ENCODE results near the gene SSX1. TPM values are rescaled to one million over a fixed set of nuclear protein-coding genes. Genes with fewer than 3 reads are reported as not detected.
"Not testable (repeated sequence)": the region's sequence is repeated elsewhere in the genome, so short reads cannot be mapped to it uniquely, and the experiment has no call there.

Gene SSX1, protein sequence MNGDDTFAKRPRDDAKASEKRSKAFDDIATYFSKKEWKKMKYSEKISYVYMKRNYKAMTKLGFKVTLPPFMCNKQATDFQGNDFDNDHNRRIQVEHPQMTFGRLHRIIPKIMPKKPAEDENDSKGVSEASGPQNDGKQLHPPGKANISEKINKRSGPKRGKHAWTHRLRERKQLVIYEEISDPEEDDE
- total RNA-seq (not detected), polyA plus RNA-seq (ENCODE audit: insufficient read depth in 1 of 8, insufficient read length in 8 of 8, low replicate concordance in 1 of 8) (under 1 TPM in 1 of 8 donors, not detected in 7; 0.10 TPM)
- long read RNA-seq, donor 1: 0 reads
- long read RNA-seq, donor 2: 0 reads
- long read RNA-seq, donor 3: 0 reads
- long read RNA-seq, donor 4: 0 reads
- long read RNA-seq, donor 5: 0 reads
- long read RNA-seq, donor 6: 0 reads
- long read RNA-seq, donor 7: 0 reads
- long read RNA-seq, donor 8: 0 reads
- long read RNA-seq, donor 9: 0 reads
- long read RNA-seq, donor 10: 0 reads
- long read RNA-seq, donor 11: 0 reads

DNA sequence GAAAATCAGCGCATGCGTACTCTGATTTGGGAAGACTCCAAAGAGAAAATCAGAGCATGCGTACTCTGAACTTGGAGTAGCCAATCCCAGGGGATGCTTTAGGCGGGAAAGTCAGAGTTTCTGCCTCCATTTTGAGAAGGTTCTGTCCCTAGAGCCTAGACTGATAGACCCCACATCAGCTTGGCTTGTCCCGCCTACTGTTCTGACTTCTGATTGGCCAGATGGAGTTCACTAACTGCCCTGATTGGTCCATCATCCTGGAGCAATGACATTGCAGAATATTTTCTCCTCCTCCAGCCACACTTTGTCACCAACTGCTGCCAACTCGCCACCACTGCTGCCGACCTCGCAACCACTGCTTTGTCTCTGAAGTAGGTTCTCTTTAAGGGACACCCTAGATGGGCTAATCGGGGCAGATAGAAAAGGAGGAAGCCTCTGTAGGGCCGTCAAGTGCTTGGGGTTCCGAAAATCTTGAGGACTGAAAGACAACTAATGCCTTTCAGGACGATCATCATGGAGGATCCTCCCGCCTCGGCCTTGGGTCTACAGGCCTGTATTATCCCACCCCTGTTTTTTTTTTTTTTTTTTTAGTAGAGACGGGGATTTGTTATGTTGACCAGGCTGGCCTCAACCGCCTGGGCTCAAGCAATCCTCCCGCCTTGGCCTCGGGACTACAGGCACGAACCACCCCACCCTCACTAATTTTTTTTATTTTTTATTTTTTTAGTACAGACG is at the start of gene SSX1:
SSX1 (plus strand) TSS at position 331 of the 735 bp plus-strand sequence. CDS start 1,850 bp downstream, outside the sequence.
- not testable (repeated sequence) for H3K36me3 ChIP-seq (ENCODE audit: control insufficient read depth, insufficient read depth, low read length); H3K4me1 ChIP-seq (ENCODE audit: control insufficient read depth, insufficient read depth, low read length); H3K27me3 ChIP-seq (ENCODE audit: control insufficient read depth, insufficient read depth, low read length); DNase-seq; H3K4me3 ChIP-seq (ENCODE audit: low read length); H3K9me3 ChIP-seq (replicated peaks; ENCODE audit: control insufficient read depth, low read depth, low read length); H3K27ac ChIP-seq (ENCODE audit: low read length)
- WGBS (ENCODE audit: insufficient coverage): 90% methylated on average over 5 of the region's 20 CpGs

DNA sequence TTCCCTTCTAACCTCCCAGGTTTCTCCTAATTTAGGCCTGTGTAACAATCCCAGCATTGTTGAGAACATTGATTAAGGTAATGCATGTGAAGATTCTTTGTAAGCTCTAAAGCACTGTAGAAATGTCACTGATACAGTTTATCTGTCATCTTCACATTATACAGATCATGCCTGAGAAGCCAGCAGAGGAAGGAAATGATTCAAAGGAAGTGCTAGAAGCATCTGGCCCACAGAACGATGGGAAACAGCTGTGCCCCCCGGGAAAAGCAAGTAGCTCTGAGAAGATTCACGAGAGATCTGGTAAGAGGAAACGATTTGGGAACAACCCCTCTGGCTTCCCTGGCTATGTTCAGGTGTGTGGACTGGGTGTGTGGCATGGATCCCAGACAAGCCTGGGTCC is 40.9 kb upstream of the SSX1 start:
- H3K4me1 ChIP-seq (ENCODE audit: control insufficient read depth, insufficient read depth, low read length); H3K27me3 ChIP-seq (ENCODE audit: control insufficient read depth, insufficient read depth, low read length); H3K36me3 ChIP-seq (ENCODE audit: control insufficient read depth, insufficient read depth, low read length); H3K4me3 ChIP-seq (ENCODE audit: low read length); DNase-seq; H3K27ac ChIP-seq (ENCODE audit: low read length); H3K9me3 ChIP-seq (replicated peaks; ENCODE audit: control insufficient read depth, low read depth, low read length): not testable (repeated sequence)
- WGBS (ENCODE audit: insufficient coverage): 40% methylated on average over 2 of the region's 4 CpGs

DNA sequence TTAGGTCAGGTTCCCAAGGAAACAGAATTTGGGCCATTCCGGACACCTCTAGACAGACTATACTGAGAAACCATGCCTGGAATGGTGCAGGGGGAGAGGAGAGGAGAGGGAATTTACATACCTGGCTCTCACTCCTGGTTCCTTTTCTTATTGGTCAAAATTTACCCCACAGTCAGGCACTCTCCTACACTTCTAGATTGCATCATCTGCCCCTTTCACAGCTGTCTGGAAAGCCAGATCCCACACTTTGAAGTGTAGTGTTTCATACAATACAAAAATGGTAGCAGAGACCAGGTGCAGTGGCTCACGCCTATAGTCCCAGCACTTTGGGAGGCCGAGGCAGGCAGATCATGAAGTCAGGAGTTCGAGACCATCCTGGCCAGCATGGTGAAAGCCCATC is 31.0 kb upstream of the SSX1 start:
- H3K27ac ChIP-seq (ENCODE audit: low read length); H3K4me1 ChIP-seq (ENCODE audit: control insufficient read depth, insufficient read depth, low read length); DNase-seq; H3K9me3 ChIP-seq (replicated peaks; ENCODE audit: control insufficient read depth, low read depth, low read length); H3K36me3 ChIP-seq (ENCODE audit: control insufficient read depth, insufficient read depth, low read length); H3K4me3 ChIP-seq (ENCODE audit: low read length); H3K27me3 ChIP-seq (ENCODE audit: control insufficient read depth, insufficient read depth, low read length): not testable (repeated sequence)
- 77% methylated on average over 3 of the region's 4 CpGs for WGBS (ENCODE audit: insufficient coverage)

DNA sequence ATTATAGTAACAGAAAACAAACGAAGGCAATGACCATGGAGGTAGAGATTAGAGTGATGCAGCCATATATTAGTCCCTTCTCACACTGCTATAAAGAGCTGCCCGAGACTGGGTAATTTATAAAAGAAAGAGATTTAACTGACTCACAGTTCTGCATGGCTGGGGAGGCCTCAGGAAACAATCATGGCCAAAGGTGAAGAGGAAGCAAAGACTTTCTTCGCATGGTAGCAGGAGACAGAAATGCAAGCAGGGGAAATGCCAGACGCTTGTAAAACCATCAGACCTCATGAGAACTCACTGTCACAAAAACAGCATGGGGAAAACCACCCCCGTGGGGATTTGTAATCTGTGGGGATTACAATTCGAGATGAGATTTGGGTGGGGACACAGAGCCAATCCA is 2.2 kb upstream of the SSX1 start:
- H3K9me3 ChIP-seq (replicated peaks; ENCODE audit: control insufficient read depth, low read depth, low read length); H3K36me3 ChIP-seq (ENCODE audit: control insufficient read depth, insufficient read depth, low read length); DNase-seq; H3K4me1 ChIP-seq (ENCODE audit: control insufficient read depth, insufficient read depth, low read length); H3K4me3 ChIP-seq (ENCODE audit: low read length); H3K27ac ChIP-seq (ENCODE audit: low read length); H3K27me3 ChIP-seq (ENCODE audit: control insufficient read depth, insufficient read depth, low read length): not testable (repeated sequence)
- WGBS (ENCODE audit: insufficient coverage): no CpG with 5 or more reads among the region's 6 CpGs

DNA sequence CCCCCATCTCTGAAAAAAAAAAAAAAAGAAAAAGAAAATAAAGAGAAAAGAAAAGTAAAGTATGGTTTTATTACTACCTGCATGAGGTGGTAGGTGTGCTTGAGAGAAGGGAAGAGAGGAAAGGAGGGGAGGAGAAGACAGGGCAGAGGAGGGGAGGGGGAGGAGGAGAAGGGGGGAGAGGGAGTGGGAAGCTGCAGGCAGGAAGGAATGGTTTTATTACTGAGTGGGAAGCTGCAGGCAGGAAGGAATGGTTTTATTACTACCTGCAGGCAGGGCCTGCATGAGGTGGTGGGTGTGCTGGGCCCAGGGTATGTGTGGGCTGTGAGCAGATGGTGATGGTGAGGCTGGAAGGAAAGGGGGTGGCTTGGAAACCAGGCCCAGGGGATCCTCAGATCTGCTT is 19.2 kb downstream of the SSX1 start:
- DNase-seq; H3K4me3 ChIP-seq (ENCODE audit: low read length); H3K27ac ChIP-seq (ENCODE audit: low read length); H3K27me3 ChIP-seq (ENCODE audit: control insufficient read depth, insufficient read depth, low read length); H3K9me3 ChIP-seq (replicated peaks; ENCODE audit: control insufficient read depth, low read depth, low read length); H3K4me1 ChIP-seq (ENCODE audit: control insufficient read depth, insufficient read depth, low read length); H3K36me3 ChIP-seq (ENCODE audit: control insufficient read depth, insufficient read depth, low read length): not testable (repeated sequence)

DNA sequence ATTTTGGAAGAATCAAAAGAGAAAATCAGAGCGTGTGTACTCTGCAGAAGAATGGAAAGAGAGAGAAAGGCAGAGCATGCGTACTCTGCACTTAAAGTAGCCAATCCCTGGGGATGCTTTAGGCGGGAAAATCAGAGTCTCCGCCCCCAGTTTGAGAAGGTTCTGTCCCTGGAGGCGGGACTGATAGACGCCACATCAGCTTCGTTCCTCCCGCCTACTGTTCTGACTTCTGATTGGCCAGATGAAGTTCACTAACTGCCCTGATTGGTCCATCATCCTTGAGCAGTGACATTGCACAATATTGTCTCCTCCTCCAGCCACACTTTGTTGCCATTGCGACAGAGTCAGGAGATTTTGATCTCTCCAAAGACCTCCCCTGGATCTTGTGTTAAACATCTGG is 23.8 kb downstream of the SSX1 start:
- H3K4me1 ChIP-seq (ENCODE audit: control insufficient read depth, insufficient read depth, low read length): no peaks in the 10 kb centered on the region
- H3K27me3 ChIP-seq (ENCODE audit: control insufficient read depth, insufficient read depth, low read length): no peaks in the 10 kb centered on the region
- no peaks in the 10 kb centered on the region for H3K9me3 ChIP-seq (replicated peaks; ENCODE audit: control insufficient read depth, low read depth, low read length)
- peak; percentile 92 for DNase-seq
- no peaks in the 10 kb centered on the region for H3K36me3 ChIP-seq (ENCODE audit: control insufficient read depth, insufficient read depth, low read length)
- no peak overlapping the region for H3K27ac ChIP-seq (ENCODE audit: low read length)
- no peak overlapping the region for H3K4me3 ChIP-seq (ENCODE audit: low read length)
- 59% methylated on average over 6 of the region's 9 CpGs for WGBS (ENCODE audit: insufficient coverage)

DNA sequence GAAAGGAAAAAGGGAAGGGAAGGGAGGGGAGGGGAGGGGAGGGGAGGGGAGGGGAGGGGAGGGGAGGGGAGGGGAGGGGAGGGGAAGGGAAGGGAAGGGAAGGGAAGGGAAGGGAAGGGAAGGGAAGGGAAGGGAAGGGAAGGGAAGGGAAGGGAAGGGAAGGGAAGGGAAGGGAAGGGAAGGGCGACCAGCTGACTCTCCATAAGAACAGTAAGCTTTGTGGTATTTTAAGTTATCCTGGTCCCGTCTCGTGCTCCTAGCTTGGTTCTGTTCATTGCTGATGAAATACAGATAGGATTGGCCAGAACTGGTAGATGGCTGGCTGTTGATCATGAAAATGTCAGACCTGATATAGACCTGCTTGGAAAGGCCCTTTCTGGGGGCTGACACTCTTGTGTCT is 25.5 kb downstream of the SSX1 start:
- DNase-seq; H3K9me3 ChIP-seq (replicated peaks; ENCODE audit: control insufficient read depth, low read depth, low read length); H3K27ac ChIP-seq (ENCODE audit: low read length); H3K4me1 ChIP-seq (ENCODE audit: control insufficient read depth, insufficient read depth, low read length); H3K4me3 ChIP-seq (ENCODE audit: low read length); H3K27me3 ChIP-seq (ENCODE audit: control insufficient read depth, insufficient read depth, low read length); H3K36me3 ChIP-seq (ENCODE audit: control insufficient read depth, insufficient read depth, low read length): not testable (repeated sequence)
- WGBS (ENCODE audit: insufficient coverage): 100% methylated on average over 1 of the region's 3 CpGs

DNA sequence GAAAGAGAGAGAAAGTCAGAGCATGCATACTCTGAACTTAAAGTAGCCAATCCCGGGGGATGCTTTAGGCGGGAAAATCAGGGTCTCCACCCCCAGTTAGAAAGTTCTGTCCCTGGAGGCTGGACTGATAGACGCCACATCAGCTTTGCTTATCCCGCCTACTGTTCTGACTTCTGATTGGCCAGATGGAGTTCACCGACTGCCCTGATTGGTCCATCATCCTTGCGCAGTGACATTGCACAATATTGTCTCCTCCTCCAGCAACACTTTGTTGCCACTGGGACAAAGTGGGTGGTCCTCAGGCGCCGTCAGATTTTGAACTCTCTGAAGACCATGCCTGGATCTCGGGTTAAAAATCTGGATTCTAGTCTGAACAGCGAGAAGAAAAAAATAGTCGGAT is 51.0 kb downstream of the SSX1 start:
- H3K4me1 ChIP-seq (ENCODE audit: control insufficient read depth, insufficient read depth, low read length): no peaks in the 10 kb centered on the region
- 88% methylated on average over 9 of the region's 11 CpGs for WGBS (ENCODE audit: insufficient coverage)
- no peaks in the 10 kb centered on the region for H3K9me3 ChIP-seq (replicated peaks; ENCODE audit: control insufficient read depth, low read depth, low read length)
- H3K27ac ChIP-seq (ENCODE audit: low read length): no peak overlapping the region
- no peaks in the 10 kb centered on the region for H3K27me3 ChIP-seq (ENCODE audit: control insufficient read depth, insufficient read depth, low read length)
- H3K36me3 ChIP-seq (ENCODE audit: control insufficient read depth, insufficient read depth, low read length): no peaks in the 10 kb centered on the region
- no peak for DNase-seq
- H3K4me3 ChIP-seq (ENCODE audit: low read length): no peak overlapping the region

DNA sequence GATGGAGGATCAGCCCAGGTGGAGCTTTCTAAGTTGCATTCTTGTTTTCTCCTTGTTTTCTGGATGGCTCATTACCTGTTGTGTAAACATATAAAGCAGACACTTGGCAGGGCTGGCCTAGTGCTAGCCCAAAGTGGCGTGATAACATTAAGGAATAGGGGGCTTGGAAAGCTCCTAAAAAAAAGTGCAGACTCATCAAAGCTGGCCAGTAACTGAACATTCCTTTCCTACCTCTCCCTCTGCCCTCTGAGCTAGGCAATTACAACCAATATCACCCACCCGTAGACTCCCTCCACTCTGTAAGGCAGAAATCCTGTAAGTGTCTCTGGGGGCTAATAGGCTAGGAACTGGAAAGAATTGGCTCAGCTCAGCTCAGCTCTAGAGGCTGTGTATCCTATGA is 58.8 kb downstream of the SSX1 start:
- not testable (repeated sequence) for H3K4me1 ChIP-seq (ENCODE audit: control insufficient read depth, insufficient read depth, low read length); H3K27ac ChIP-seq (ENCODE audit: low read length); H3K9me3 ChIP-seq (replicated peaks; ENCODE audit: control insufficient read depth, low read depth, low read length); H3K36me3 ChIP-seq (ENCODE audit: control insufficient read depth, insufficient read depth, low read length); H3K4me3 ChIP-seq (ENCODE audit: low read length); DNase-seq; H3K27me3 ChIP-seq (ENCODE audit: control insufficient read depth, insufficient read depth, low read length)
- WGBS (ENCODE audit: insufficient coverage): no CpG with 5 or more reads among the region's 2 CpGs
